ENCODE results near the gene SLC8A1. TPM values are rescaled to one million over a fixed set of nuclear protein-coding genes. Genes with fewer than 3 reads are reported as not detected.

Gene SLC8A1
- total and polyA plus RNA-seq, 2 donors (not counting 1 experiment from before 2014, with no cell fraction given), result 0.07 to 0.20 TPM

DNA sequence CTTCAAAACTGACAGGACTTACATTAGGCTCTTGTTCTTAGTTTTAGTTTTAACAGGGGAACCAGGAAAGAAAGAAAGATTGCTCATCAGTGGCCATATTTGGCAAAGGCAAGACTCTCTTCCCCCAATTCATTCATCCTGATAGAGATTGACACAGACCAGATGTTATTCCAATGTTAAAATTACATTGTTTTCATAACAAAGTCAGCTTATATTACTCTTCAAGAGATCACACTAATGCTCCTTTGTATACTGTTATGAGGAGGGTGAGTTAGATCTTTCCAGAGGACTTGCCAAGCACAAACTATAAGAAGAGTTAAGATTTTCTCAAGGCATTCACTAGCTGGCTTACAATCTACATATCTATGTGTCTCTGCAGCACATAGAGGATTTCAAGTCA is 252.1 kb downstream of the SLC8A1 start:
- CTCF ChIA-PET, result no interaction called here
- Histone ChIP-seq H3K36me3 (replicated peaks in 1 of 2; ENCODE audit: control extremely low read depth in 1 of 2, control insufficient read depth in 1 of 2, extremely low read depth in 1 of 2, insufficient read depth in 2 of 2, low read length in 1 of 2) (no peaks in the 10 kb centered on the region), H3K4me1 (ENCODE audit: control insufficient read depth in 2 of 2, insufficient read depth in 2 of 2, low read length in 2 of 2) (no peaks in the 10 kb centered on the region), H3K4me3 (ENCODE audit: control extremely low read depth in 1 of 5, extremely low read depth in 1 of 5, insufficient read depth in 1 of 5, low read depth in 2 of 5, low read length in 4 of 5) (no peak overlapping the region), H3K27me3 (replicated peaks in 1 of 4; ENCODE audit: control extremely low read depth in 1 of 4, control insufficient read depth in 3 of 4, insufficient read depth in 4 of 4, low read length in 3 of 4) (no peaks in the 10 kb centered on the region), H3K4me2 (replicated peaks; ENCODE audit: low read depth, low read length, poor library complexity, severe bottlenecking) (no peak overlapping the region), H2AFZ (ENCODE audit: insufficient read depth, low read depth, low read length, poor library complexity, severe bottlenecking) (no peak overlapping the region), H3K9me3 (ENCODE audit: control extremely low read depth in 1 of 3, control insufficient read depth in 2 of 3, insufficient read depth in 1 of 3, low read length in 2 of 3) (no peaks in the 10 kb centered on the region), H3K27ac (ENCODE audit: low read length in 2 of 2) (no peak overlapping the region), H3K79me2 (ENCODE audit: control insufficient read depth, insufficient read depth, low read length) (no peaks in the 10 kb centered on the region), H4K20me1 (ENCODE audit: control insufficient read depth, insufficient read depth, low read length, poor library complexity, severe bottlenecking) (no peaks in the 10 kb centered on the region), H3K9ac (ENCODE audit: low read length) (no peak overlapping the region)
- POLR2A ChIA-PET, result no interaction called here
- ATAC-seq (ENCODE audit: low read depth), result no peak
- Mint-ChIP-seq H3K4me1 (no peaks in the 10 kb centered on the region), H3K27me3 (no peaks in the 10 kb centered on the region), H3K9me3 (ENCODE audit: insufficient read depth) (no peaks in the 10 kb centered on the region), H3K4me3 (no peak overlapping the region), H3K27ac (no peak overlapping the region)
- no peak for TF ChIP-seq EZH2 (IDR thresholded peaks at IDR 0.05; ENCODE audit: borderline replicate concordance, insufficient read depth, low read depth, low read length, poor library complexity, severe bottlenecking)
- TF ChIP-seq, protein P1, sequence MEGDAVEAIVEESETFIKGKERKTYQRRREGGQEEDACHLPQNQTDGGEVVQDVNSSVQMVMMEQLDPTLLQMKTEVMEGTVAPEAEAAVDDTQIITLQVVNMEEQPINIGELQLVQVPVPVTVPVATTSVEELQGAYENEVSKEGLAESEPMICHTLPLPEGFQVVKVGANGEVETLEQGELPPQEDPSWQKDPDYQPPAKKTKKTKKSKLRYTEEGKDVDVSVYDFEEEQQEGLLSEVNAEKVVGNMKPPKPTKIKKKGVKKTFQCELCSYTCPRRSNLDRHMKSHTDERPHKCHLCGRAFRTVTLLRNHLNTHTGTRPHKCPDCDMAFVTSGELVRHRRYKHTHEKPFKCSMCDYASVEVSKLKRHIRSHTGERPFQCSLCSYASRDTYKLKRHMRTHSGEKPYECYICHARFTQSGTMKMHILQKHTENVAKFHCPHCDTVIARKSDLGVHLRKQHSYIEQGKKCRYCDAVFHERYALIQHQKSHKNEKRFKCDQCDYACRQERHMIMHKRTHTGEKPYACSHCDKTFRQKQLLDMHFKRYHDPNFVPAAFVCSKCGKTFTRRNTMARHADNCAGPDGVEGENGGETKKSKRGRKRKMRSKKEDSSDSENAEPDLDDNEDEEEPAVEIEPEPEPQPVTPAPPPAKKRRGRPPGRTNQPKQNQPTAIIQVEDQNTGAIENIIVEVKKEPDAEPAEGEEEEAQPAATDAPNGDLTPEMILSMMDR (IDR thresholded peaks at IDR 0.05), result no peak
- no peak for DNase-seq
- intact Hi-C loops (cut with micrococcal nuclease), result no loop called here

GRCh38 chr2:40197121-40197520 is 254.8 kb downstream of the SLC8A1 start:
- H3K4me3 ChIP-seq (ENCODE audit: control extremely low read depth in 1 of 5, extremely low read depth in 1 of 5, insufficient read depth in 1 of 5, low read depth in 2 of 5, low read length in 4 of 5), result no peak overlapping the region
- 83% methylated on average over 1 of the region's 5 CpGs for WGBS (ENCODE audit: insufficient coverage)
- Mint-ChIP-seq H3K4me3 (no peak overlapping the region), H3K27me3 (no peaks in the 10 kb centered on the region), H3K4me1 (no peaks in the 10 kb centered on the region), H3K27ac (no peak overlapping the region), H3K9me3 (ENCODE audit: insufficient read depth) (no peaks in the 10 kb centered on the region)
- no peaks in the 10 kb centered on the region for H3K27me3 ChIP-seq (replicated peaks in 1 of 4; ENCODE audit: control extremely low read depth in 1 of 4, control insufficient read depth in 3 of 4, insufficient read depth in 4 of 4, low read length in 3 of 4)
- H2AFZ ChIP-seq (ENCODE audit: insufficient read depth, low read depth, low read length, poor library complexity, severe bottlenecking), result no peak overlapping the region
- no peaks in the 10 kb centered on the region for H3K36me3 ChIP-seq (replicated peaks in 1 of 2; ENCODE audit: control extremely low read depth in 1 of 2, control insufficient read depth in 1 of 2, extremely low read depth in 1 of 2, insufficient read depth in 2 of 2, low read length in 1 of 2)
- H3K27ac ChIP-seq (ENCODE audit: low read length in 2 of 2), result no peak overlapping the region
- intact Hi-C loops (cut with micrococcal nuclease), result no loop called here
- ChIA-PET POLR2A (no interaction called here), CTCF (no interaction called here)
- no peaks in the 10 kb centered on the region for H3K9me3 ChIP-seq (ENCODE audit: control extremely low read depth in 1 of 3, control insufficient read depth in 2 of 3, insufficient read depth in 1 of 3, low read length in 2 of 3)
- no peaks in the 10 kb centered on the region for H3K79me2 ChIP-seq (ENCODE audit: control insufficient read depth, insufficient read depth, low read length)
- ATAC-seq (ENCODE audit: low read depth) (no peak), DNase-seq (no peak)
- no peaks in the 10 kb centered on the region for H3K4me1 ChIP-seq (ENCODE audit: control insufficient read depth in 2 of 2, insufficient read depth in 2 of 2, low read length in 2 of 2)
- H4K20me1 ChIP-seq (ENCODE audit: control insufficient read depth, insufficient read depth, low read length, poor library complexity, severe bottlenecking), result no peaks in the 10 kb centered on the region
- TF ChIP-seq EZH2 (IDR thresholded peaks at IDR 0.05; ENCODE audit: borderline replicate concordance, insufficient read depth, low read depth, low read length, poor library complexity, severe bottlenecking), result no peak
- TF ChIP-seq, protein P1 (IDR thresholded peaks at IDR 0.05), result no peak
- H3K9ac ChIP-seq (ENCODE audit: low read length), result no peak overlapping the region
- H3K4me2 ChIP-seq (replicated peaks; ENCODE audit: low read depth, low read length, poor library complexity, severe bottlenecking), result no peak overlapping the region

All from B cell (primary cell).